Limb (tissue), 2 donors: ENCODE measurements around the gene NIN.
"Not testable (repeated sequence)": the region's sequence is repeated elsewhere in the genome, so short reads cannot be mapped to it uniquely, and the experiment has no call there.

Source experiments
- DNase-seq, 2 donors: peaks; one replicate each; pipeline ENCODE4 v3.0.0-alpha.2; 2016; ENCODE audit errors: extremely low spot score in 2 of 2

NIN gene

DNA sequence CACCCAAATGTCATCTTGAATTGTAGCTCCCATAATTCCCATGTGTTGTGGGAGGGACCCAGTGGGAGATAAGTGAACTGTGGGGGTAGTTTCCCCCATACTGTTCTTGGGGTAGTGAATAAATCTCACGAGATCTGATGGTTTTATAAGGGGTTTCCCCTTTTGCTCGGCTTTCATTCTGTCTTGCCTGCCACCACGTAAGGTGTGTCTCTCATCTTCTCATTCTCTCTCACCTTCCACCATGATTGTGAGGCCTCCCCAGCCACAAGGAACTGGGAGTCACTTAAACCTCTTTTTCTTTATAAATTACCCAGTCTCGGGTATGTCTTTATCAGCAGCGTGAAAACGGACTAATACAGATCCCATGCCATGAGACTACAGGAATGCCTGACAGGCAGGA is 11.7 kb downstream of the NIN start:
- not testable (repeated sequence) for DNase-seq

DNA sequence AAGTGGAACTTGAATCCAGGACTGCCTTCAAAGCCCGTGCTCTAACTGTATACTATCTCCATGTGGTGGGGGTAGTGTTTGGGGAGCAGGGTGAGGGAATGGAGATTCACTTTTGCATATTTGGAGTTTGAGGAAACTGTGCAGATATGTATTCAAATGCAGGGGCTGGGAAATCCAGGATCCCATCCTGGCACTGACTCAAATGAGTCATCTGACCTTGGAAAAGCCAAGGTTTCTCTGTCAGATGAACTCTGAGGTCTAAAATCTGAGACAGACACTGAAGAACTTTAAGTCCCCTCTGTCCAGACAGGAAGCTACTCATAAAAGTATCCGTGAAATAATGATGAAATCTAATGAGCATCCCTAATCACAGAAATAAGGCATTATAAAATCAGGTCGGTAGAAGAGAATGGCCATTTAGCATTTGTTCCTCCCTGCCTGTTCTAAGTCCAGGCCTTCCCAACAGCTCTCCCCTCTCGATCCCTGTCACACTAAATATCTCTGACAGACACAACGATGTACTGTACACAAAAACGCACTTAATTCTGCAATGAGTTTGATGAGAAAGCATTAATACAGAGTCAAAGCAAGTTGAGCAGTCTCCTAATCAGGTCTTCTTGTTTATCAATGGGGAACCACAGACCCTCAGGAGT is 14.4 kb downstream of the NIN start:
- DNase-seq: no peak

DNA sequence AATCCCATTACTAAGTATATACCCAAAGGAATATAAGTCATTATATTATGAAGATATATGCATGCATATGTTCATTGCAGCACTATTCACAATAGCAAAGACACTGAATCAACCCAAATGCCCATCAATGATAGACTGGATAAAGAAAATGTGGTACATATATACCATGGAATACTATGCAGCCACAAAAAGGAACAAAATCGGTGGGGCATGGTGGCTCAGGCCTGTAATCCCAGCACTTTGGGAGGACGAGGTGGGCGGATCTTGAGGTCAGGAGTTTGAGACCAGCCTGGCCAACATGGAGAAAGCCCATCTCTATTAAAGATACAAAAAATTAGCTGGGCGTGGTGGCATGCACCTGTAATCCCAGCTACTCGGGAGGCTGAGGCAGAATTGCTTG is 15.4 kb downstream of the NIN start:
- DNase-seq: not testable (repeated sequence)

GRCh38 chr14:50815058-50815457 is 15.9 kb downstream of the NIN start:
- DNase-seq: not testable (repeated sequence)

DNA sequence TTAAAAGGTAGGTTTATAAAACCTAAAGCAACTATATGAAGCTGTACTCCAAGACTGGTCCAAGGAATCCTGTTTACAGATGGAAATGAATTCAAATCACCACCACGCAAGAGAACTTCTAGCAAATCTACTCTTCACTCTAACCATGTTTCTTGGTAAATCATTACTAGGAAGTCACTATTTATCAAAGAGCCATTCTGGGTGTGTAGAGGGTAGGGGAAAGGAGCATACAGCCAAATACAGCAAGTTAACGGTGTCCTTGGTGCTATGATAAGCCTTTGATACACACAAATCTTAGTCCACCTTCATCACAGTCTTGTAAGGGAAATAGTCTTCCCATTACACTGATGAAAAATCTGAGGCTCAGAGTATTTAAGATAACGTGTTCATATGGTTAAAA is 16.8 kb downstream of the NIN start:
- no peak for DNase-seq

DNA sequence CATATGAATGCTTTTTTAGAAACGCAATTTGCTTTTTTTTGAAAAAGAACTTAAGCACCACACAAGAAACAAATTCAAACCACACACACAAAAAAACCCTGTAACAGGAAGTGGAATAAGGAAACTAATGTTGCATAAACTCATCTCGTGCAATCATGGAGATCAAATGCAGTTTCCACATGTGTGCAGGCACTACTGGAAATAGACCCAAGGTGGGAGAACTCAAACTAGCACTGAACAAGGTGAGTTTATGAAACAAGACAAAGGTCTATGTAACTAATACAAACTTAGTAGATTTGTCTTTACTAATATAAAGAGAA is 17.5 kb downstream of the NIN start:
- DNase-seq: no peak

- no peak for DNase-seq
These were observed 18.0 kb downstream of the NIN start for GRCh38 chr14:50812856-50813543.

DNA sequence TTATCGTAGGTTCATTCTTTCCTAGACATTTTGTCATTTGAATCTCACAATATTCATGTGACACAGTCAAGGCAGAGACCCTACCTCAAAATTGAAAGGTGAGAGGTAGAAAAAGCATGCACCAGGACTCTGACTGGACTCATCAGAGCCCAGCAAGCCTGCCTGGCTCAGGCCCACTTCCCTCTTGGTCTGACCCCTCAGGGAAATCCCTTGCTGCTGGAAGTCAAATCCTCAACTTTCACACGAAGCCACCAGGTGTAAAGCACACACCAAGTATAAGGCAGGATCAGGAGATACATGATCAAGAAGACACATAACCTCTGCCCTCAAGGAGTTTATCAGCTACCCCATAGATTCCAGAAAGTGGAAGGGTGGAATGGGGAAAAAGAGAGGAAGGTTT is 18.8 kb downstream of the NIN start:
- no peak for DNase-seq

- DNase-seq: no peak
These were observed 22.9 kb downstream of the NIN start for GRCh38 chr14:50808053-50808452.

- DNase-seq: no peak
These were observed 24.6 kb downstream of the NIN start for GRCh38 chr14:50806241-50806933.

- no peak for DNase-seq
These were observed 25.6 kb downstream of the NIN start for GRCh38 chr14:50805396-50805795.

DNA sequence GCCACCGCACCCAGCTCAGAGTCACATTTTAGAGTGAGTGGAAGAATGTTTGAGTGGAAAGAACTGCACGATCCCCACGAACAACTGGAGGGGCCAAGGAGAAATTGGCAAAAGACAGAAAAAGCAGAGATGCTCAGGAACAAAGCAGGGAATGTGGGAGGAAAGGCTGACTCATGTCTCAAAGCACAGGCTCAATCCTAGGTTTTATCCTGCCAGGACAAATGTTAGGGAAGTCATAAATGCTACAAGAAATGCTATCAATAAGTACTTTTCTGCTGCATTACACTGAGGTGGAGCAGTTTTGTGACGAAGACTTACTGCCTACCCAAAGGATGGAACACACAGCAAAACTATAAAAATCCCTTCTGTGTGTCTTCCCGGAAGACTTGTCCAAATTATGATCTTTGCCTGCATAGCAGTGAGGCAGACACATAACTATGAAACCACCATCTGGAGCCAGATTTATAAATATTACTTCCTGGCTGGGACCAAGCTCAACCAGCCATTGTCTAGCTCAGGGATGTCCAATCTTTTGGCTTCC is 26.7 kb downstream of the NIN start:
- DNase-seq: peak in 1 of 2 donors; percentile 38

- no peak for DNase-seq
These were observed 29.3 kb downstream of the NIN start for GRCh38 chr14:50801706-50802105.

DNA sequence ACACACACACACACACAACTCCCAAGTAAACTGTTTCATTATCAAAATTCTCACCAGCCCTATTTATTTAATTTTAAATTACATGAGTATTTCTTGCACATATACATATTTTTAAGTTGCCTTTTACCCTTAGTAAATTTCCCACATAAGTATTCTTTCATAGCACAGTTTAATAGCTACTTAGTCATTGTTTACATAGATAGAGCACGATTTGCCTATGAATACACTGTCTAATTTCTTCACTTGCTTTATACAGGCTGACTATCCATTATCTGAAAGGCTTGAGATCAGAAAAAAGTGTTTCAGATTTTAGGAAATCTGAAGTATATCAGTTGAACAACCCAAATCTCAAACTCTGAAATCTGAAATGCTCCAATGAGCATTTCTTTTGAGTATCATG is 30.9 kb downstream of the NIN start:
- no peak for DNase-seq

- DNase-seq: no peak
These were observed 32.9 kb downstream of the NIN start for GRCh38 chr14:50798048-50798421.

DNA sequence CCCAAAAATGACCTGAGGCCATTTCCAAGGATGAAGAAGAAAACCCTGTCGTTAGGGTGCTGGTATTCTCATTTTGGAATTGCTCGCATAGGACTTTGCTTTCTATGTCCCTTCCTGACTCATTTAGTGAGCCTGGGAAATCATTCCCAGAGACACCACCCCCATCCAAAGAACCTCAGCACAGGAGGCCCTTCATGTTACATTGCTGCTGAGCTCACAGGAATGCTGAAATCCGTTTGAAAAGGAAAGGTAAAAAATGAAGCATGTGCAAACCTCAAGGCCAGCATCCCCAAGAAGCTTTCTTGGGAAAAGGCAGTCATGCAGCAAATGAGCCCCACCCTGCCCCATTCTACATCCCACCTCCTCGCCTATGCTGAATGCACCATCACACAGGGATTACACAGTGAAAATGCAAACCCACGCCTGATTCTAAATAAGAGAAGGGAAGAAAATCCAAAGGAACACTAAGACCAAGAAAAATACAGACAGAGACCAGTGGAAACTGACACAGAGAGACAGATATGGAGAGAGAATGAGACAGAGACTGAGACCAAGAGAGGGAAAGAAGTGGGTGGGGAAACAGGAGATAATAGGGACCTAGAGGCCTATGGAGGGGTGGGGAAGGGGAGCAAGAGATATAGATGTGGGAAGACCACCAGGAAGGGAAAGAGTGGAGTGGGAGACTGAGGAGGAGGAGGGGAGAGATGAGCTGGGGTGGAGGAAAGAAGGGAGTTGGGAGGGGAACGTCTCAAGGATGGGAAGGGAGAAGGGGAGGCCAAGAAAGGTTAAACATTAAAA is 33.5 kb downstream of the NIN start:
- no peak for DNase-seq

- no peak for DNase-seq
These were observed 34.6 kb downstream of the NIN start for GRCh38 chr14:50796390-50796789.

DNA sequence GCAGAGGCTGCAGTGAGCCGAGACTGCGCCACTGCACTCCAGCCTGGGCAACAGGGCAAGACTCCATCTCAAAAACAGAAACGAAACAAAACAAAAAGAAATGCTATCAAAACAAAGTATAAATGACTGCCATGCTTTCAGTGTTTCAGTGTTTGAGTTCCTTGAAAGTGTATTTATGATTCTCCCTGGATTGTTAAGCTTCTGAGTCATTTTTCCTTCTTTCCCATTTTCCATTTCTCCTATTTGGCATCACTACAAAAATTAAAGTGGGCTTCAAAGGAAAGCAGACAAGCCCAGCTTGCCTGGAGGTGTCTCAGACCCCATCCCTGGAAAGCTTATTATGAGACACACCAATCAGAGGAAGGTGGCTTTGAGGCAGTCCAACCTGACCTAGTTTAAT is 35.1 kb downstream of the NIN start:
- DNase-seq: no peak

GRCh38 chr14:50795142-50795541 is 35.8 kb downstream of the NIN start:
- no peak for DNase-seq

DNA sequence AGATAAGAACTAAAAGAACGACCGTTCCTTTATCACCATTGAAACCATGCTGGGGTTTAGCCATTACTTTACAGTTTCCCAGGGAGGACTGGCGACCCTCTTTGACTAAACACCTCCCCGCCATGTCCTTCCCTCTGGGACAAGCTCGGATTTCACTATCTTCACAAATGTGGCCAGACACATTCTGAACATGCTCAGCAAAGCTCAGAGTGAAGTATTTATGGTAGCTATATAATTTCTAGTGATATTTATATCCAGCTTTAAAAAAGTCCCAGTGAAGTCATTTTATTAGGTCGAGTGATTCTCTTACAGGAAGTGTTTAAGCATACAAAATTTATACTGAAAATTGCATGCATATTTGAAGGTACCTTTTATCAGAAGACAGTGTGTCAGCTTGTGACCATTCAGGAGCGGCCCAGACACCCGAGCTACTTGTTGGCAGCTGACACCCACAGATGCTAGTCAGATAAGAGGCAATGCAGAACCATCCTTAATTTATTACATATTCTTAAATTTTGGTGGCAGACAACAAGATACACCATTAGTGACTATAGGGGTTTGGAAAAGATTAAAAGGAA is 36.8 kb downstream of the NIN start:
- DNase-seq: no peak

DNA sequence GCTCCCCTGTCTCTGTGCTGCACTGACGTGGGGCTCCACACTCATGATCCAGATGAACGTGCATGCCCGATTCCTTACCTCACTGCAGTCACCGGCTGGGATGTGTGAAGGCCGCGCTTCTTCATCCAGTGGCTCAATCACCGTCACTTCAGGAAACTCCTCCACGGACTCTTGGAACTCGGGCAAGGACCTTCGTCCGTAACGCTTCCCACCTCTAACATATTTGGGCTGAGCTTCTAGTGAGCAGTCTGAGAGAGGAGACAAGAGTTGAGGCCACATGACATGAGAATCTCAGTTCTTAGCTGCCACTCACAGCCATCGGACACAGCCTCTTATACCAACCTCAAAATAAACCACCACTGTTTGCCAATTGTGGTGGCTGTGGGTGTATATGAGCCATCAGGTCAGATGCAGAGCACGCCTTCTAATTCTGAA is 38.3 kb downstream of the NIN start:
- no peak for DNase-seq
